CD4-positive, alpha-beta T cell treated with Interleukin-15 for 4 hours (primary cell): ENCODE results near the gene CHAC2.
"Not testable (repeated sequence)": the region's sequence is repeated elsewhere in the genome, so short reads cannot be mapped to it uniquely, and the experiment has no call there.

Source experiments
- DNase-seq: peaks from one replicate; pipeline ENCODE4 v3.0.0-alpha.2; 2020; ENCODE audit warnings: low spot score

CHAC2 gene

DNA sequence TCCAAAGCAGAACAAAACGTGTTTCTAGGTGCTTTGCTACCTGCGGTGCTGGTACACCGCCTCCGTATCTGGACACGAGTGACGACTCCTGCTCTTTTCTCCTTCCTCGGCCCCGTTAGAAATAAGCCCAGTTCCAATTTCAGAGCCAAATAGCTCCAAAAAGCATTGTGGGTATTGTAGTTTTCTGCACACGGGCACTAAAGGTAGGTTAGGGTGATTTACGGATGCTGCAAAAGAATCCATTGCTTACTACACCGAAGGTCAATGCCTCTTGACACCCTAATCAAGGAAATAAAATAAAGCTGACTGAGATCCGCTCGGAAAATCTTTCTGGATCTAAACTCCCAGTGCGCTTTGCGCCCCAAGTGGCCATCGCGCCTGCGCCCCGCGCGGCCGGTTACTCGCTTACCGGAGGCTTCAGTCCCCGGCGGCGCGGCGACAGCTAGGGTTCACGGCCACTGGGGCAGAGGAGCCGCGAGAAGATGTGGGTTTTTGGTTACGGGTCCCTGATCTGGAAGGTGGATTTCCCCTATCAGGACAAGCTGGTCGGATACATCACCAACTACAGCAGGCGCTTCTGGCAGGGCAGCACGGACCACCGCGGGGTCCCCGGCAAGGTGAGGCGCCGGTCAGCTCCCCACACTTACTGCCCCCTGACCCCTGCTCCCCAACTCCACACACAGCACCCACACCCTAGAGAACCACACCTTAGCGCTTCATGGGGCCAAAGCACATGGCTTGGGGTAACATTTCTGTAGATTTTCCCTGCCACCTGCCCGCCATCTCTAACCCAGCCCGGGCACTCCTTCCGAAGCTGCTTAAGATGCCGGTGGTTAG is at the start of gene CHAC2:
CHAC2 (plus strand) TSS at position 400 of the 837 bp plus-strand sequence; CDS start at position 483, 83 bp downstream.
- DNase-seq, result peak; percentile 81

DNA sequence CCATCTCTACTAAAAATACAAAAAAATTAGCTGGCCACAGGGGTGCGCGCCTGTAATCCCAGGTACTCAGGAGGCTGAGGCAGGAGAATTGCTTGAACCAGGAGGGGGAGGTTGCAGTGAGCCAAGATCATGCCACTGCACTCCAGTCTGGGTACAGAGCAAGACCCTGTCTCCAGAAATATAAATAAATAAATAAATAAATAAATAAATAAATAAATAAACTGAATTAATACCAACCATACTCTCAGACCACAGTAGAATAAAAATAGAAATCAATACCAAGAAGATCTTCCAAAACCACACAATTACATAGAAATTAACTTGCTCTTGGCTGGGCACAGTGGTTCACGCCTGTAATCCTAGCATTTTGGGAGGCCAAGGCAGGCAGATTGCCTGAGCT is 46.7 kb upstream of the CHAC2 start:
- not testable (repeated sequence) for DNase-seq

DNA sequence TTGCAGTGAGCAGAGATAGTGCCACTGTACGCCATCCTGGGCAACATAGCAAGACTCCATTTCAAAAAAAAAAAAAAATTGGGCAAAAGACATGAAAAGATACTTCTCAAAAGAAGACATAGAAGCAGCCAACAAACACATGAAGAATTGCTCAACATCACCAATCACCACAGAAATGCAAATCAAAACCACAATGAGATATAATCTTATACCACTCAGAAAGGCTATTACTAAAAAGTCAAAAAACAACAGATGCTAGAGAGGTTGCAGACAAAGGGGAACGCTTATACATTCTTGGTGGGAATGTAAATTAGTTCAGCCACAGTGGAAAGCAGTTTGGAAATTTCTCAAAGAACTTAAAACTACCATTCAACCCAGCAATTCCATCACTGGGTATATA is 43.1 kb upstream of the CHAC2 start:
- no peak for DNase-seq

DNA sequence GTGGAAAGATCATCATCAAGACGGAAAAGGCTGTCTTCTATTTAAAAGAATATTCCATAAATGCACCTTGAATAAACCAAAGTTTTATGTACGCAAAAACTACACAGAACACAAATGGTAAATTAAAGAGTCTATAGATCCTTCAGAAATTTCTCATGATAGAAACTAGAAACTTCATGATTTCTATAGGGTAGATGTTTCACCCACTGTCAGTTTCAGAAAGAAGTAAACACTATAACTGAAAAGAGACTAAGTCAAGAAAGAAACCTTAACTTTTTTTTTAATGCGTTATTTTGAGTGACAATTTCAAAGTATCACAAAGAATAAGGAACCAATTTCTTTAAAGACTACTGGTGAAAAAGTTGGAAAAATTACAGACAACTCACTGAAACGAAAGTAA is 41.9 kb upstream of the CHAC2 start:
- no peak for DNase-seq

DNA sequence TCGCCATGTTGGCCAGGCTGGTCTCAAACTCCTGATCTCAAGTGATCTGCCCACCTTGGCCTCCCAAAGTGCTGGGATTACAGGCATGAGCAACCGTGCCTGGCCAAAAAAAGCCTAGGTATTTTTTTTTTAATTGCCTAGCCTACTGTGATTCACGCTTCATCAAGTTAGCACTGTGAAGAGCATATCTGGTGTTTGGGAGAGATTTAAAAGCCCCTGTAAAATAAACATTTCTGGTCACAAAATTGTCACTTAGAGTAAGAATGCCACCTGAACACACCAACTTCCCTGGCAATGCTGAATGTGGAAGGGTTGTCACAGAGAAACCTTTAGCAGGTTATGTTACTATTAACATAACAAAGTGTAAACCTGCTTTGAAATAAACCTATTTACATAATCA is 39.7 kb upstream of the CHAC2 start:
- DNase-seq, result no peak

DNA sequence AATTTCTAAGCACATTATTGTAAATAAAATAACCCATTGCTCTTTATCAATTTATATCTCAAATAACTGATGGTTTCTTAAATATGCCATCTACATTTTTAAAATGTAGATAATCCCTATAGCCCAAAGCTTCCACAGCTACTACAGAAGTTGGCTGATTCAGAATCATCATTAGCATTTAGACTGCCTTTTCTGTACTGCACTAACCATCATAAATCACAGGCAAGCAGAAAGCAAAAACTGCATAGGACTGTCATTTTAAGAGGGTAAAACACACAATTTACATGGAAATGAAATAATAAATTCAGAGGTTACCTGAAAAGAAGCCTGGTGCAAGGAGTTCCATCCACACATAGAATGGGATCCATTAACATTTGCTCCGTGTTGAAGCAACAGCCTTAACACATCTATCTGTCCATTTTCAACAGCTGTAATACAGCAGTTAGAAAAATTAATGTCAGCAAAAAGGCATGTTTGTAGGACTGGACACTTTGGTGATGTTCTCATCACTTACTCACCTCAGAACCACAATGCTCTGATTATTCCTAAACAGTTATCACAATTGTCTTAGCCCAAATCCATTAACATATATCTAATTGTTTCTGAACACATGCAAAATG is 38.4 kb upstream of the CHAC2 start:
- DNase-seq, result no peak

DNA sequence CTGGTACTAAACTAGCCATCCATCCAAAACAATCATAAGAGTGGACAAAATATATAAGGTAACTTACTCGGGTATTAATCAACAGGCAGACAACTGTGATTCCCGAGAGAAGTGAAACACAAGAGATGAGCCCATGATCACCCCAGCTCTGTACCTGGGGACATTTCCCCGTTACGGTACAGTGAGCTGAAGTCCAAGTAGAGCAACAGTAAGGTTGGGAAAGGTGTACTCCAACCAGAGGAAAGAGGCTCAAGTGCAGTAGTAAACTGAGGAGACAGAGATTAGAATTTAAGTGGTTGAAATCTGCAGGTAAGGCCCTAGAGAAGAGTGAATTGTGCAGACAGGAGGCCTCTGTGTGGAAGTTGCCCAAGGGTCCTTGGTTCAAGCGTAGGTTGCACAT is 30.5 kb upstream of the CHAC2 start:
- no peak for DNase-seq

DNA sequence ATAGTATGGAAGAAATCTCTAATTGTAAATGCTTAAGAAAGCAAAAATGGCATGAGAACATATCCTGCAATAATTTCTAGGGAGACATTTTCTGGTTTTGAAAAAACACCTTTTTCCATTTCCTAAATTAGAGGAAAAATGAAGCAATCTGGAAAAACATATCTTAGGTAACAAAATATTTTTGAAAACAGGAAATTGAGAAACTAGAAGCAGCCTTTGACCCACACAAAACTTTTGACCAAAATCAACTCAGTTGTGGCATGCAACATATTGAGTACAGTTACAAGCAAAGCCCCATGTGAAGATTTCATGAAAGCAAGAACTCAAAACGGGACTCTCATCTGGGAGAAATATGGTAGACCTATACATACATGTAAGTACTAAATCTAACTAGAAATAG is 28.6 kb upstream of the CHAC2 start:
- DNase-seq, result no peak

DNA sequence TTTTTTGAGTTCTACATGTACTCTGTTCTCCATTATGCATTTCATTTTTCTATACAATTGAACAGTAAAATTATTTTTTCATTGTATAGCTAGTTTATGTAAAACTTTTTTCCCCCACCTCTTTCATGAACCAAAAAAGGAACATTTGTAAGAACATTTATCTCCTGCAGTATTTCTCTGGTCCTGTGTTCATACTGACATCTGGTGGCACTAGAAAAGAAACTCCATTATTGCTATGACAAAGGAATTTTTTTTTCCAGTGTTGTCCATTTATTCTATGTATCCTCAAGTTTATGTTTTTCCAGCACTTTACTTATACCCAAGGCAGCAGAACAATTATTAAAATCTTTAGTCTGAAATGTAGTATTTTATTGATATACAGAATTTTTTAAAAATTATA is 27.4 kb upstream of the CHAC2 start:
- no peak for DNase-seq

DNA sequence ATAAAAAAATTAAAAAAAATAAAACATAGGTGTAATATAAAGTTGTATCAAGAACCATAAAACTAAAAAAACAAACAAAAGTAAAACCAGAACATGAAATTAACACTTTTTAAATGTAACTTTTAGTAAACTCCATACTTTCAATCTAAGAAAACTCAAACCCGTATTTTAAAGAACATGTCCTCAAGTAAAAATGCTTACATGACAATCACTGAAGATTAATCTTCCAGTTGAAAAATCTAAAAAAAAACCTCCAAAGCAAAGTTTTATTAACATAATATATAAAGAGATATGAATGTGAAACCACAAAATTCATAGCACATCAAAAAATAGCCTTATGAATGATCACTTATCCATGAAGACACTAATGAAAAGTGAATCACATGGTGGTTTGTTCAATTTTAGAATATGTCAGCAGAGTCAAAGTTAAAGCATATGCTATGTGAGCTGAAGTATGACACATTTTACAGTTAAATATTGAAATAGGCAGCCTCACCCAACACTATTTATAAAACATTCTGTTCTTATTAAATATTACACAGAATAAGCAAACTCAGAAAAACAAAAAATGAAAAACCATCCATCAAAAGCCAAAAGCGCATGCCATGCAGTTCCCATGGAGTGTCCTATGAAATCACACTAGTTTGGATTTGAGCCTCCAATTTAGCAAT is 23.1 kb upstream of the CHAC2 start:
- DNase-seq, result no peak

DNA sequence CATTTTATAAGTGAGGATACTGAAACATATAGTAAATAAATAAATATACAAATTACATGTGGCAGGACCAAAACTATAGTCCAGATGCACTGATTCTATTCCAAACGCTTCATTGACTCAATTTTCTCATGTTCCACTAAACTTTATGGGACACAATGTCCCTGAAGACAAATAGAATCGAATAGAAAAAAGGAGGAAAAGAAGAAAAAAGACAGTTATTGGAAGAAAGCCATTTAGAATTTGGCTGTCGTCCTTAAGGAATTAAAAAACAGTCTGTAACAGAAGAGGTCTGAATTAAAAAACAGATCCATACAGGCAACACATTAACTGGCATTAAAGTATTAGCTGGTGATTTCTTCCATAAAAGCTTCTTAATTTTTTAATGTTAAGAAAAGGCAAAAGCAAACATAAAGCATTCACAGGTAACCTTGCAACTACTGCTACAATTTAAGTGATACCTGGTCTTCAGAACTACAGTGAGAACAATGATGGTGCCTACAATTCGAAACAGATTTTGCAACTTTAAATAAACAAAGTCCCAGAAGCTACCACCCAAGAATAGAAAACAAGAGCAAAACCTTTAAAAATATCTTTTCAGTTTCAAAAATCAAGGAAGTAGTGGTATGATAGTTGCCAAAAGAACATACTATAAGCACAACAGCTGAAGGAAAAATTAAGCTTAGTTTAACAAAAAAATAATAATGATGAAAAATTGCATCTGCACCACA is 17.4 kb upstream of the CHAC2 start:
- DNase-seq, result no peak

DNA sequence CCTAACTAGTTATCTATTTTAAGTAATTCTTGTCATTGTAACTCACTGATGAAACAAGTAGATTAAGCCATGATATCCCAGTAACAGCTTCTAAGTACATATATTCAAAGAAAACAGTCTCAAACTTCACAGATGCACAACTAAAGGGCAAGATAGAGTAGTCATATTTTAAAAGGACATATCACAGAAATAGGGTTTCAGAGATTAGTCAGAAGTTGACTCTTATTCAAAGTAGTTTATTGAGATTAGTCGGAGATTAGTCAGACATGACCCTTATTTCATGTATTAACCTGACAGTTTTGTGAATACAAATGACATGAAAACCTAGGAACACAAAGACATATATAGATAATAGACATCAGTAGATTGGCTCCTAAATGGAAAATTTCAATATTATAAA is 15.9 kb upstream of the CHAC2 start:
- DNase-seq, result no peak

DNA sequence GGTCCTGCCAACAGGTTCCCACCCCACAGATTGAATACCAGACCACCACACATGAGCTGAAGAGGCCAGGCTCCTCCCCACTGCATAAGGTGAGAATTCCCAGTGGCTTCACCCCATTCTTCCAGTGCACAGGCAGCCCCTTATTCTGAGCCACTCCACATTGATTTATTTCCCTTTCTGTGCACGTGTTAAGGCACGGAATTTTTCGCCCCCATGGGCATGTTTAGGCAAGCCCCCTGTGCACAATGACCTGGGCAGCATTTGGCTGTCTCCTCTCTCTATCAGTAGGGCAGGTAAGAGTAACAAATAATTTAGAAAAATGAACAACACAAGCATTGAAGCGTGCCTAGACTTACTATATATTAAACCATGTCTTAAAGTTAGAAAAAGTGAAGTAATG is 15.2 kb upstream of the CHAC2 start:
- no peak for DNase-seq

DNA sequence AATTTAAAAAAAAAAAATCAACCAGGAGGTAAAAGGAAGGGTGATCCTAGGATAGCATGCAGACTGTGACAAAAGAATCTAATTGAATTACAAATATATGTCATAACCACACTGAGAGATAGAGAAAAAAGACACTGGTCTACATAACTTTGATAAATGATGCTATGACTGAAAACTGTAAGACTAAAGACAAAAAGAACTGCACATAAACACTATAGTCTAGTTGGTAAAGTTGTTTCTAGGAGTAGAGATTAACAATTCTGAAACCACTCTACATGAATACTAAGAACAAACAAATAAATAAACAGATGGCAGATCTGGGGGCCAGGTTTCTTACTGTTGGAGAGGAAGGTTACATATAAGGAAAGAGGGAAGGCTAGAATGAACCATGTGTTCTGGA is 14.6 kb upstream of the CHAC2 start:
- DNase-seq, result no peak

DNA sequence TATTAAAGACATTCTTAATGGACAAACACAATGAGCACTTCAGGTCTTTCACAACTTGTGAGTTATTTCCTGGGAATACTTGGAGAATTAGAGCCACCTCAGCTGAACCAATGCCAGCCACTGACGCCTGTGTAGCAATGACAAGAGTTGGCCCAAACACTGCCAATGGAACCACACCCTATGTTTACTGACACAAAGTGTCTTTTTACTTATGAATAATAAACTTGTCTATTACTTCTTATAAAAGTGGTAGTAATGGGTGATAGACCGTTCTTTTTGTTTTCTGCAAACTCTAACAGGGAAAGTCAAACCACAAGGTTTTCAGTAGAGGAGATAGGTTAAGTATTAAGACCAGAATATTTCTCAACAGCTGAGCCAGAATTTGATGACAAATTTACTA is 12.5 kb upstream of the CHAC2 start:
- no peak for DNase-seq

DNA sequence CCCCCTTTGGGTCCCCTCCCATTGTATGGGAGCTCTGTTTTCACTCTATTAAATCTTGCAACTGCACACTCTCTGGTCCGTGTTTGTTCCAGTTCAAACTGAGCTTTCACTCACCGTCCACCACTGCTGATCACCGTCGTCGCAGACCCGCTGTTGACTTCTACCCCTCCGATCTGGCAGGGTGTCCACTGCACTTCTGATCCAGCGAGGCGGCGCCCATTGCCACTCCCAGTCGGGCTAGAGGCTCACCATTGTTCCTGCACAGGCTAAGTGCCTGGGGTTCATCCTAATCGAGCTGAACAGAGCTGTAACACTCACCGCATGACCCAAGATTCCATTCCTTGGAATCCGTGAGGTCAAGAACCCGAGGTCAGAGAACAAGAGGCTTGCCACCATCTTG is 11.0 kb upstream of the CHAC2 start:
- DNase-seq, result no peak

DNA sequence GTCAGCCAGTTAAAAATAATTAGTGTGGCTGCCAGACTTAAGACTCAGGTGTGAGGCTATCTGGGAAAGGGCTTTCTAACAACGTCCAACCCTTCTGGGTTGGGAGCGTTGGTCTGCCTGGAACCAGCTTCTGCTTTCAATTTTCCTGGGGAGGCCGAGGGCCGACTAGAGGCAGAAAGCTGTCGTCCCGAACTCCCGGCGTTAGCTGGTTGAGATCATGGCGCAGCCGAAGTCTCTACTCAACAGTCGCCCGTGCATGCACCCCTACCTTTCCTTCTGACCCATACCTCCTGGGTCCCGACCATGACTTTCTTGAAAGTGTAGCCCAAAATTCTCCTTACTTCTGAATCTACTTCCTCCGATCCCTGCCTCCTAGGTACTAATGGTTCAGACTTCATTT is 10.4 kb upstream of the CHAC2 start:
- not testable (repeated sequence) for DNase-seq

DNA sequence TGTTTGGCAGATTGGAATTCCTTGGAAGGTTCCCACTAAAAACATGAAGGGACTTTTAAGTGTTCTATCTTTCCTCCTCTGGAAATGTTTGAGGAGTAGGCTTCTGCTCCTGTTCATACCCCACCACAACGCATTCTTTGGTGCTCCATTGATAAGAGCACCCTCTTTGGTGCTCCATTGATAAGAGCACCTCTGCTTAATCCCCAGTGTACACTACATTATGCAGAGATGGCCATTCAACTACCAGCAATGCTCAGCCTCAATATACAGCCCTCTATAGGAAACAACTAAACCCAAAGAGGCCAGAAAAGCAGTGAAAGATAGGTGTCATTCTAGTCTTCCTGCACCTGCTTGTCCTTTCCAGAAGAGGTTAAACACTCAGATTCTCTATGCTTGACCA is 1.8 kb upstream of the CHAC2 start:
- no peak for DNase-seq

DNA sequence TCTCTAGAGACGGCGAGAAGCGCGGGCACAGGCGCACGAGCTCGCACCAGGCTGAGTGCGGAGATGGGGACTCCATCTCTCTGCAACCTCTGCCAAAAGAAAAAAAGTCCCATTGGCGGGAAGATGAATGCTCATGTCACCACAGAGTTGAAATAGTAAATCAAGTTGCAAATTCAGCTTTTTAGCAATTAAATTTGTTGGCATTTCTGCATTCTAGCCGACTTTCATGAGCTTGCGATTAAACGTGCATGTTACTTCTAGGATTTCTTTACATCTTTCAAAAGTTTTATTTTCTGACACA is 588 bp downstream of the CHAC2 start:
- peak; percentile 47 for DNase-seq

DNA sequence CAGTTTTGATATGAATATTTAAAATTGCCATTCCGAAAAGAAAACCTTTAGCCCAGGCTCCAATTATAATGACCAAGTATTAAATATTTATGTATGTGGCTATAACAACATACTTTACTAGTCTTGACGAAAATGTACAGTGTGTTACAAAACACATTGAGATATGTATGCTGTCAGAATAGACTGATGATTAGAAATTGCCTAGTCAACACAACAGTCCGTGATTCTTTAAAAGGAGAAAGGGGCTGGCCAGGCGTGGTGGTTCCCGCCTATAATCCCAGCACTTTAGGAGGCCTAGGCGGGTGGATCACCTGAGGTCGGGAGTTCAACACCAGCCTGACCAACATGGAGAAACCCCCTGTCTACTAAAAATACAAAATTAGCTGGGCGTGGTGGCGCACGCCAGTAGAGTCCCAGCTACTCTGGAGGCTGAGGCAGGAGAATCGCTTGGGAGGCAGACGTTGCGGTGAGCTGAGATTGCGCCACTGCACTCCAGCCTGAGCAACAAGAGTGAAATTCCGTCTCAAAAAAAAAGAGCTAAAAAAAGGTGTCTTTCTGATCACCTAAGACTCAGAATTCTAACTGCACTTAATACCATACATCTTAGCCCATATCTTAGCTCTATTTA is 1.8 kb downstream of the CHAC2 start:
- DNase-seq, result no peak

DNA sequence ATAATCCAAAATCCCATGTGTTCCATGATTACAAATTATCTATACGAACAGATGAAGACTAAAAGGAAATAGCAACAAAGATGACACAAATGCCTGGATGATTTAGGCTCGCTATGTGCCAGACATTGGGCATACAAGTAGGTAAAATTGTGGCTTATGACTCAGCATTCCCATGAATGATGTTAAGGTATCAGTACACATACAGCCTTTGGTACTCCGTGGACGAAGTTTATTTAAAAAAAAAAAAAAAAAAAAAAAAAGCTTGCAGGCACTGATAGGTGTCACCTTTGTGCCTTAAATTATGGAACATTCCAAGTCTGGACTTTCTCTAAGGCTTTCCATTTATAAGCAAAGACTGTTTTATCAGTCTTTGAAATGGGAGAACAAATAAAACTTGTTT is 2.7 kb downstream of the CHAC2 start:
- DNase-seq, result no peak

DNA sequence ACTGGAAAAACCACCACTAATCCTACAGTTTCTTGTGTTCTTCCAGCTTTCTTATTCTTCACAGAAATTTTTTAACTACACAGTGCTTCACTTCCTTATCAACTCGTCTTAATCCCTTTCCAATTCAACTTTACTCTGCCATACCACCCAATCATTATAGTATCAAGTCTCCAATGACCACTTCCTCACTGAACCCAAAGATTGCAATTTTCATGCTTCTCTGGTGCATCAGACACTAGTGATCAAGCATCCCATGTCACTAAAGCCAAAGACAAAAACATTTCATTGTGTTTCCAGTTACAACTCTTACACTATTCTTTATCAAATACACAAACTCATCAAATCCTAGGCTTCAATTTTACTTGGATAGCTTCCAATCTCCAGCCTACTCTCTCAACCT is 9.5 kb downstream of the CHAC2 start:
- DNase-seq, result no peak
